ENCODE results near the gene ARHGAP22. TPM values are rescaled to one million over a fixed set of nuclear protein-coding genes. Genes with fewer than 3 reads are reported as not detected.

Gene ARHGAP22
- polyA plus RNA-seq, 3 donors: 1.5 to 7.8 (median 1.9) TPM

DNA sequence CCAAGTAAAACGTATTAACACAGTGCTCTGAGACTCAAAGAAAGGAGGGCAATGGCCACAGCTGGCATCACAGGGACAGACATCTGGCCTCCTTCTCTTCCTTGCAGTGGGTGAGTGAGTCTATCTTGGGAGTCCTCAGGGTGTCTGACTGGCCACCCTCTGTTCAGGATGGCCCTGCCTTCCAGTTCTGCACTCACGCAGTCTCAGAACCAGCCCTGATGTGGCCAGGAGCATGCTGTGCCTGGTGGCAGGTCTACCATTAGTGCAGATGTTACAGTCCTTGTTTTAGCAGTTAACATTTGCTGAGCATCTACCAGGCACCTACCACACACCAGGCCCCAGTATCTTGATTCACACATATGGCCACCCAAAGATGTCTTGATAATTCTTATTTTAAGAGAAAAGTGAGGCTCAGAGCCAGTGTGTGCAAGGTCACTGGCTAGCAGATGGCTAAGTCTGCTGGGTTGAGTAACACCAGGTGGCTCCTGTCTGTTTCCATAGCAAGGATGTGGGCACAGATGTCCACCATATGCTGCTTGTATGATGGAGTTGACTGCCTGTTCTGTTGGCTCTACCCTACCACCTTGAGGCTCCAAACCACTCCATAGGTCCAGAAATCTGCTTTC, 23.2 kb upstream of the ARHGAP22 start:
- H3K9me3 Mint-ChIP-seq: peaks cover 0 to 1% (median 0%) of the 10 kb centered on the region in 7 donors
- WGBS (ENCODE audit: insufficient coverage): 80% methylated on average over 1 of the region's 2 CpGs

DNA sequence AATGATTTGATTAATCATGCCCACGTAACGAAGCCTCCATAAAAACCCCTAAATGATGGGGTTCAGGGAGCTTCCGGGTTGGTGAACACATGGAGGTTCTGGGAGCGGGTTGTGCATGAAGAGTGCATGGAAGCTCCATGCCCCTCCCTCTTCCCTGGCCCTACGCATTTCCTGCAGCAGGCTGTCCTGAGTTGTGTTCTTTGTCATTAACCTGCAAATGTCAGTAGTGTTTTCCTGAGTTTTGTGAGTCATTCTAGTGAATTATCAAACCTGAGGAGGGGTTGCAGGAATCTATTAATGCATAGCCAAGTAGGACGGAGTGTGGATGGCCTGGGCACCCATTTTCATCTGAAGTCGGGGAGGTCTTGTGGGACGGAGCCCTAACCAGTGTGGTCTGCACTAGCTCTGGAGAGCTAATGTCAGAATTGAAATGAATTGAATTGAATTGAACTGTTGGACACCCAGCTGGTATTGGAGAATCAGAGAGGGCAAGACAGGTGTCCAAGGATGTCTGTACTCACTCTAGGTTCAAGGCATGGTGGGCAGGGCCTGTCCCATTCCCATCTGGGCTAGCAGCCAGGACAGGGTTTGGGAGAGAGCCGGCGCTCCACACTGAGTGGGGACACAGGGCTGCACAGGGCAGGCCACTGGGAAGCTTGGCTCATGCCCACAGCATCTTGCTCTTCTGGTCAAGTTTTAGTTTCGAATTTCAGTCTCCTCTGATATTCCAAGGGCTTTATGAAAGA, 22.3 kb upstream of the ARHGAP22 start:
- peak overlapping the region in 1 of 7 donors; percentile 13 for H3K27ac Mint-ChIP-seq
- WGBS (ENCODE audit: insufficient coverage): 98% methylated on average over 6 of the region's 11 CpGs
- H3K4me1 ChIP-seq (ENCODE audit: control insufficient read depth in 1 of 2, insufficient read depth in 2 of 2, low read length in 2 of 2): peaks cover 26 to 34% of the 10 kb centered on the region in 2 donors
- H3K27ac ChIP-seq (ENCODE audit: low read depth in 1 of 2, low read length in 2 of 2): no peak overlapping the region
- no peak for DNase-seq
- no peaks in the 10 kb centered on the region for H3K9me3 ChIP-seq (replicated peaks in 1 of 2; ENCODE audit: control insufficient read depth in 1 of 2, insufficient read depth in 1 of 2, low read length in 2 of 2)
- H3K4me2 ChIP-seq (replicated peaks; ENCODE audit: extremely low read depth, low read length, poor library complexity, severe bottlenecking): no peak overlapping the region
- H3K9ac ChIP-seq (ENCODE audit: insufficient read depth, low read length, poor library complexity, severe bottlenecking): no peak overlapping the region
- H3K36me3 Mint-ChIP-seq: peaks cover 0 to 4% of the 10 kb centered on the region in 2 donors
- peaks cover 4 to 5% (median 4%) of the 10 kb centered on the region in 3 donors for H3K27me3 Mint-ChIP-seq (ENCODE audit: low read depth in 3 of 3)
- H3K9me3 Mint-ChIP-seq: peaks cover 0 to 1% (median 0%) of the 10 kb centered on the region in 7 donors
- no peaks in the 10 kb centered on the region for H4K20me1 ChIP-seq (ENCODE audit: insufficient read depth, low read length)
- H3K79me2 ChIP-seq (ENCODE audit: insufficient read depth, low read length): no peaks in the 10 kb centered on the region
- H3K36me3 ChIP-seq (replicated peaks in 1 of 2; ENCODE audit: control insufficient read depth in 1 of 2, insufficient read depth in 2 of 2, low read length in 2 of 2): no peaks in the 10 kb centered on the region
- H3K4me1 Mint-ChIP-seq: peaks cover 34% of the 10 kb centered on the region
- TF ChIP-seq, protein P1, sequence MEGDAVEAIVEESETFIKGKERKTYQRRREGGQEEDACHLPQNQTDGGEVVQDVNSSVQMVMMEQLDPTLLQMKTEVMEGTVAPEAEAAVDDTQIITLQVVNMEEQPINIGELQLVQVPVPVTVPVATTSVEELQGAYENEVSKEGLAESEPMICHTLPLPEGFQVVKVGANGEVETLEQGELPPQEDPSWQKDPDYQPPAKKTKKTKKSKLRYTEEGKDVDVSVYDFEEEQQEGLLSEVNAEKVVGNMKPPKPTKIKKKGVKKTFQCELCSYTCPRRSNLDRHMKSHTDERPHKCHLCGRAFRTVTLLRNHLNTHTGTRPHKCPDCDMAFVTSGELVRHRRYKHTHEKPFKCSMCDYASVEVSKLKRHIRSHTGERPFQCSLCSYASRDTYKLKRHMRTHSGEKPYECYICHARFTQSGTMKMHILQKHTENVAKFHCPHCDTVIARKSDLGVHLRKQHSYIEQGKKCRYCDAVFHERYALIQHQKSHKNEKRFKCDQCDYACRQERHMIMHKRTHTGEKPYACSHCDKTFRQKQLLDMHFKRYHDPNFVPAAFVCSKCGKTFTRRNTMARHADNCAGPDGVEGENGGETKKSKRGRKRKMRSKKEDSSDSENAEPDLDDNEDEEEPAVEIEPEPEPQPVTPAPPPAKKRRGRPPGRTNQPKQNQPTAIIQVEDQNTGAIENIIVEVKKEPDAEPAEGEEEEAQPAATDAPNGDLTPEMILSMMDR (IDR thresholded peaks at IDR 0.05): no peak
- intact Hi-C loops (cut with micrococcal nuclease): no loop called here
- H3K4me3 Mint-ChIP-seq: no peak overlapping the region
- H2AFZ ChIP-seq (ENCODE audit: insufficient read depth, low read depth, low read length, poor library complexity, severe bottlenecking): no peak overlapping the region
- H3K27me3 ChIP-seq (ENCODE audit: control insufficient read depth in 2 of 2, insufficient read depth in 2 of 2, low read length in 2 of 2): no peaks in the 10 kb centered on the region
- H3K4me3 ChIP-seq (replicated peaks in 1 of 3; ENCODE audit: low read depth in 2 of 3, low read length in 3 of 3): no peak overlapping the region

More for the DNA sequence above, 23.2 kb upstream of the ARHGAP22 start:
- H3K9me3 ChIP-seq (replicated peaks in 1 of 2; ENCODE audit: control insufficient read depth in 1 of 2, insufficient read depth in 1 of 2, low read length in 2 of 2): no peaks in the 10 kb centered on the region
- Mint-ChIP-seq H3K27me3 (ENCODE audit: low read depth in 3 of 3) (peaks cover 4 to 8% (median 8%) of the 10 kb centered on the region in 3 donors), H3K4me1 (peaks cover 40% of the 10 kb centered on the region), H3K4me3 (no peak overlapping the region), H3K36me3 (peaks cover 0 to 11% of the 10 kb centered on the region in 2 donors), H3K27ac (no peak overlapping the region)
- H4K20me1 ChIP-seq (ENCODE audit: insufficient read depth, low read length): no peaks in the 10 kb centered on the region
- no peaks in the 10 kb centered on the region for H3K36me3 ChIP-seq (replicated peaks in 1 of 2; ENCODE audit: control insufficient read depth in 1 of 2, insufficient read depth in 2 of 2, low read length in 2 of 2)
- H3K79me2 ChIP-seq (ENCODE audit: insufficient read depth, low read length): no peaks in the 10 kb centered on the region
- TF ChIP-seq, protein P1 (IDR thresholded peaks at IDR 0.05): no peak
- H3K27me3 ChIP-seq (ENCODE audit: control insufficient read depth in 2 of 2, insufficient read depth in 2 of 2, low read length in 2 of 2): no peaks in the 10 kb centered on the region
- no peak overlapping the region for H3K4me2 ChIP-seq (replicated peaks; ENCODE audit: extremely low read depth, low read length, poor library complexity, severe bottlenecking)
- no peak overlapping the region for H2AFZ ChIP-seq (ENCODE audit: insufficient read depth, low read depth, low read length, poor library complexity, severe bottlenecking)
- DNase-seq: no peak
- intact Hi-C loops (cut with micrococcal nuclease): no loop called here
- no peak overlapping the region for H3K9ac ChIP-seq (ENCODE audit: insufficient read depth, low read length, poor library complexity, severe bottlenecking)
- no peak overlapping the region for H3K4me3 ChIP-seq (replicated peaks in 1 of 3; ENCODE audit: low read depth in 2 of 3, low read length in 3 of 3)
- H3K27ac ChIP-seq (ENCODE audit: low read depth in 1 of 2, low read length in 2 of 2): no peak overlapping the region
- peaks cover 30 to 36% of the 10 kb centered on the region in 2 donors for H3K4me1 ChIP-seq (ENCODE audit: control insufficient read depth in 1 of 2, insufficient read depth in 2 of 2, low read length in 2 of 2)

All from CD14-positive monocyte (primary cell).